Thyroid gland (tissue), 4 donors: Measurements from ENCODE around the gene GPLD1. TPM values are rescaled to one million over a fixed set of nuclear protein-coding genes. Genes with fewer than 3 reads are reported as not detected.

ENCODE experiments used
- DNase-seq, 2 donors: peaks; one replicate each; pipeline ENCODE4 v3.0.0-alpha.2; 2019
- H3K27ac ChIP-seq, 3 donors: fragments of 200-600 bp; sonication (generic); 1 replicate in 2 of 3; 2 replicates in 1 of 3; pipeline ENCODE4 v1.5.1; 2016 to 2019; ENCODE audit warnings: mild to moderate bottlenecking in 1 of 3, moderate library complexity in 1 of 3
- H3K27me3 ChIP-seq: fragments of 200-600 bp; sonication (generic); one replicate; pipeline ENCODE4 v1.5.1; 2019
- H3K36me3 ChIP-seq, 2 donors: fragments of 200-600 bp; sonication (generic); one replicate each; pipeline ENCODE4 v1.5.1; 2016 to 2019
- H3K4me1 ChIP-seq, 2 donors: fragments of 200-600 bp; sonication (generic); one replicate each; pipeline ENCODE4 v1.5.1; 2017 to 2019
- H3K4me3 ChIP-seq, 3 donors: fragments of 200-600 bp; sonication (generic); replicated peaks in 1 of 3; 1 replicate in 2 of 3; 2 replicates in 1 of 3; pipeline ENCODE4 v1.5.1; 2016; ENCODE audit warnings: mild to moderate bottlenecking in 1 of 3
- H3K9me3 ChIP-seq: fragments of 200-600 bp; sonication (generic); one replicate; pipeline ENCODE4 v1.5.1; 2017
- CTCF ChIP-seq, 6 experiments: fragments of 200-600 bp in 3 of 6; fragments of 450-650 bp in 3 of 6; sonication (generic) in 3 of 6; IDR thresholded peaks; one replicate each; pipeline ENCODE4 v1.5.1; 2016 to 2019; ENCODE audit warnings: antibody characterized with exemption in 6 of 6, mild to moderate bottlenecking in 2 of 6, inconsistent platforms in 1 of 6, moderate library complexity in 1 of 6
- POLR2A ChIP-seq, 2 donors: fragments of 450-650 bp; IDR thresholded peaks; one replicate each; pipeline ENCODE4 v1.6.1; 2017; ENCODE audit warnings: antibody characterized with exemption in 2 of 2, mild to moderate bottlenecking in 2 of 2, moderate library complexity in 1 of 2
- WGBS, 2 donors: methylation state at CpG; one replicate each; pipeline ENCODE4 v1.1.5; 2017; 5-methylcytosine and 5-hydroxymethylcytosine counted together
- intact Hi-C: fragments of 100-400 bp; cut with DNase I; formaldehyde crosslinking; loops from one replicate; pipeline ENCODE4 v1.15.1; 2023
- total RNA-seq, 4 donors: library from RNA; depleted of rRNA; stranded (reverse); fragments of >200 nt; gene quantifications; one replicate each; pipeline ENCODE4 v1.2.3, GENCODE V29; 2016

GPLD1 gene
- total RNA-seq, 4 donors from 2014 or later, result 5.1 to 15.2 (median 8.5) TPM

DNA sequence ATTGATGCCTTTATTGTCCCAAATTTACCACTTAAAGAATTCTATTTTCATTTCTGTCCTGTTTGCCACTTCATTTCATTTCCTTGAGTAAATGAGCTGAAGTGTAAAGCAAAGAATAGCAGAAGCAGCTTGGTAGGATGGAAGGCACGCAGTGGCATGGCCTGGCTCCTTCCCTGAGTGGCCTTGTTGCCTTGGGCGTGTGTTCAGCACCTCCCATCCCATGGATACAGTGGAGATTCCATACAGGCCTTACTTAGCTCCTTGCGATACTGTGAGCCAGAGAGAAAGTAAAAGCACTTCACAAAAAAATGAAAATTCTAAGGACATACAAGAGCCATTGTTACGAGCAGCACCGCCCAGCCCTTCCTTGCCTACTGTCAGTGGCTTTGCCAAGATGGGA lies 45.0 kb upstream of the GPLD1 start:
- Histone ChIP-seq H3K9me3 (no peaks in the 10 kb centered on the region), H3K27ac (no peak overlapping the region), H3K36me3 (peaks cover 11 to 16% of the 10 kb centered on the region in 2 donors), H3K4me3 (no peak overlapping the region), H3K27me3 (no peaks in the 10 kb centered on the region), H3K4me1 (no peaks in the 10 kb centered on the region)
- TF ChIP-seq CTCF (IDR thresholded peaks at IDR 0.05) (no peak), POLR2A (IDR thresholded peaks at IDR 0.05) (no peak)
- 94 to 95% methylated on average over 5 of the region's 5 CpGs for WGBS, 2 donors
- intact Hi-C loops, result no loop called here
- DNase-seq, result no peak

GRCh38 chr6:24529985-24530384 lies 40.6 kb upstream of the GPLD1 start:
- no peaks in the 10 kb centered on the region for H3K9me3 ChIP-seq
- intact Hi-C loops, result no loop called here
- no peaks in the 10 kb centered on the region for H3K4me1 ChIP-seq
- no peaks in the 10 kb centered on the region for H3K27me3 ChIP-seq
- H3K27ac ChIP-seq, result no peak overlapping the region
- DNase-seq, result no peak
- WGBS, 2 donors, result 96 to 97% methylated on average over 1 of the region's 1 CpG
- H3K36me3 ChIP-seq, result peaks cover 11 to 16% of the 10 kb centered on the region in 2 donors
- no peak overlapping the region for H3K4me3 ChIP-seq
- TF ChIP-seq CTCF (IDR thresholded peaks at IDR 0.05) (no peak), POLR2A (IDR thresholded peaks at IDR 0.05) (no peak)

DNA sequence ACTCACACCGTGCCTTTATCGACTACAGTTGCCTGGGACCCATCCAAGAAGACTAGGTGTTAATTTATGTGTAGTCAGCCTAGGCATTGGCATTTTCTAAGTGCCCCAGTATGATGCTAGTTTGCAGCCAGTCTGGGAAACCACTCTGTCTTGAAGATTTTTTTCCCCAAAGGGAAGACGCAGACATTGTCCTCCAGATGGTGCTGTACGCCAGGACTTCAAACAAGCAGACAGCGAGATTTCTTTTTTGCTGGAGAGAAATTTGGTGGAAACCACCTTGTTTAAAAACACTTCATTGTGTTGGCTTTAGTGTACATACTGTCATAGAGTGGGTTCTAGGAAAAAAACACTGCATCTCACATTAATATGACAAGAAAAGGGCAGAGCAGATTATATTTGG lies 35.4 kb upstream of the GPLD1 start:
- WGBS, 2 donors, result 49 to 74% methylated on average over 5 of the region's 5 CpGs

DNA sequence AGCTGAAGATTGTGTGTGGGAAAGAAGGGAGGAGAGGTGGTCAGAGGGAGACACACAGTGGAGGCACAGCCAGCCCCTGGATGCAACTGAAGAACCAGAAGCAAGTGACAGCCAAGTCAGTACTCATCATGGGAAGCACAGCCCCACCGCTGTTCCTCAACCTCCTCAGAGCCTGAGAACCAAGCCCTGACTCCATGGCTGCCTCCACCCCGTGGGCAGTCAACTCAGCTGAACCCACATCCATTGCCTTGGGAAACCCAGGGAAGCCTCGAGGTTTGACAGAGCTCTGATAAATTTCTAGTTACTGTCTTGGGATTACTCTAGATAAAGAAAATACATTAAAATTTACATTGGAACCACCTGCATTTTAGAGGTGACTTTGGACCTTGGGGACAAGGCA lies 35.0 kb upstream of the GPLD1 start:
- WGBS, 2 donors, result 73 to 96% methylated on average over 3 of the region's 3 CpGs
- Histone ChIP-seq H3K4me1 (peaks cover 0 to 6% of the 10 kb centered on the region in 2 donors), H3K9me3 (no peaks in the 10 kb centered on the region), H3K27me3 (no peaks in the 10 kb centered on the region), H3K36me3 (no peaks in the 10 kb centered on the region), H3K4me3 (no peak overlapping the region), H3K27ac (no peak overlapping the region)
- no peak for DNase-seq
- TF ChIP-seq CTCF (IDR thresholded peaks at IDR 0.05) (no peak), POLR2A (IDR thresholded peaks at IDR 0.05) (no peak)
- intact Hi-C loops, result no loop called here

More for the DNA sequence above, 35.4 kb upstream of the GPLD1 start:
- Histone ChIP-seq H3K27me3 (no peaks in the 10 kb centered on the region), H3K4me3 (no peak overlapping the region), H3K4me1 (peaks cover 0 to 6% of the 10 kb centered on the region in 2 donors), H3K9me3 (no peaks in the 10 kb centered on the region), H3K36me3 (no peaks in the 10 kb centered on the region), H3K27ac (no peak overlapping the region)
- TF ChIP-seq CTCF (IDR thresholded peaks at IDR 0.05) (peak in 2 of 6 experiments; percentile 33 to 39), POLR2A (IDR thresholded peaks at IDR 0.05) (no peak)
- intact Hi-C loops, result no loop called here
- peak in 1 of 2 donors; percentile 24 for DNase-seq

GRCh38 chr6:24522228-24523176 lies 33.1 kb upstream of the GPLD1 start:
- peak overlapping the region; percentile 6 to 68 (median 30) for H3K27ac ChIP-seq
- 56 to 61% methylated on average over 13 of the region's 13 CpGs for WGBS, 2 donors
- intact Hi-C loops, result no loop called here

More at GRCh38 chr6:24522228-24523176, 33.1 kb upstream of the GPLD1 start:
- H3K36me3 ChIP-seq, result no peaks in the 10 kb centered on the region
- no peaks in the 10 kb centered on the region for H3K27me3 ChIP-seq
- H3K4me1 ChIP-seq, result peaks cover 0 to 6% of the 10 kb centered on the region in 2 donors
- H3K4me3 ChIP-seq, result no peak overlapping the region
- no peaks in the 10 kb centered on the region for H3K9me3 ChIP-seq
- TF ChIP-seq CTCF (IDR thresholded peaks at IDR 0.05) (no peak), POLR2A (IDR thresholded peaks at IDR 0.05) (peak in 1 of 2 donors; percentile 23)
- peak; percentile 77 to 84 for DNase-seq
